Left ventricle myocardium inferior (tissue), 1 donor: ENCODE results near the gene SPTB. TPM values are rescaled to one million over a fixed set of nuclear protein-coding genes. Genes with fewer than 3 reads are reported as not detected.
A peak's percentile ranks its signal among the peaks of the same experiment; 100 is the strongest.

ENCODE experiments used
- DNase-seq: peaks from one replicate; pipeline ENCODE4 v3.0.0-alpha.2; 2020
- H3K27ac ChIP-seq: fragments of 200-600 bp; replicated peaks from 2 replicates; pipeline ENCODE4 v1.8.0; 2021
- H3K27me3 ChIP-seq: fragments of 200-600 bp; 2 replicates; pipeline ENCODE4 v1.8.0; 2021; ENCODE audit warnings: low read depth
- H3K36me3 ChIP-seq: fragments of 200-600 bp; 2 replicates; pipeline ENCODE4 v1.8.0; 2021
- H3K4me1 ChIP-seq: fragments of 200-600 bp; 2 replicates; pipeline ENCODE4 v1.8.0; 2021
- H3K4me3 ChIP-seq: fragments of 200-600 bp; 2 replicates; pipeline ENCODE4 v1.8.0; 2021; ENCODE audit warnings: mild to moderate bottlenecking, moderate library complexity
- H3K9me3 ChIP-seq: fragments of 200-600 bp; replicated peaks from 2 replicates; pipeline ENCODE4 v1.8.0; 2021
- CTCF ChIP-seq: fragments of 200-600 bp; IDR thresholded peaks from 2 replicates; pipeline ENCODE4 v1.8.0; 2021; ENCODE audit warnings: antibody characterized with exemption, mild to moderate bottlenecking, borderline replicate concordance
- intact Hi-C: fragments of 100-400 bp; cut with micrococcal nuclease; formaldehyde crosslinking; loops from one replicate; pipeline ENCODE4 v1.11.0; 2022
- total RNA-seq: library from RNA; stranded (reverse); fragmentation: NEBNext Ultra II Directional; extraction: Animal tissue kit (Norgen Biotek cat#: 25700); gene quantifications from one replicate; pipeline ENCODE4 v1.2.1, GENCODE V29; 2021
- donor health status: DM: no; HTN: yes; CAD: no; lungs with severe emphysema.

Gene SPTB
- total RNA-seq, 1 donor from 2014 or later: 82.2 TPM

GRCh38 chr14:64758025-64758521 is 121.6 kb downstream of the SPTB start:
- Histone ChIP-seq H3K27me3 (peaks cover 16% of the 10 kb centered on the region), H3K36me3 (no peaks in the 10 kb centered on the region), H3K4me3 (no peak overlapping the region), H3K4me1 (peaks cover 66% of the 10 kb centered on the region), H3K9me3 (no peaks in the 10 kb centered on the region), H3K27ac (peak overlapping the region; percentile 72)
- DNase-seq: no peak
- intact Hi-C loops: no loop called here
- TF ChIP-seq CTCF: no peak

DNA sequence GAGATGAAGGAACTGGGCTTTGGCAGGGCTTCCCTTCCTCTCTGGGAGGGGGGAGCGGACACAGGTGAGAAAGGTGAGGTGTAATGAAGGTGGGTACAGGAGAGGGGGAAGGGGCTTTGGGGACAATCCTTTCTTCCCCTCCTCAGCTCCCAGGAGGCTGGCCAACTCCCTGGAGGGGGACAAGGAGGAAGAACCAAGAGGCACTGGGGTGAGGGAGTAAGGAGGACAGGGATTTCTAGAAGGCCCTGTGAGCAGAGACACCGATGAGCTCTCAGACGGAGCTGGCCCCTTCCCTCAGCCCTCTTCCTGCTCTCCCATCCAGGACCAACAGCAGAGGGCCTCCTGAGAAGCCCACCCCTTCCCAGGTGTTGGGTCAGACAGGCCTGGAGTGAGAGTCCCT is 122.1 kb downstream of the SPTB start:
- intact Hi-C loops: no loop called here
- TF ChIP-seq CTCF: no peak
- Histone ChIP-seq H3K27me3 (peaks cover 16% of the 10 kb centered on the region), H3K36me3 (no peaks in the 10 kb centered on the region), H3K4me3 (no peak overlapping the region), H3K27ac (peak overlapping the region; percentile 72), H3K4me1 (peaks cover 61% of the 10 kb centered on the region), H3K9me3 (no peaks in the 10 kb centered on the region)
- no peak for DNase-seq

GRCh38 chr14:64756712-64757111 is 123.0 kb downstream of the SPTB start:
- TF ChIP-seq CTCF: no peak
- Histone ChIP-seq H3K9me3 (no peaks in the 10 kb centered on the region), H3K27me3 (peaks cover 16% of the 10 kb centered on the region), H3K27ac (no peak overlapping the region), H3K4me3 (no peak overlapping the region), H3K36me3 (no peaks in the 10 kb centered on the region), H3K4me1 (peaks cover 52% of the 10 kb centered on the region)
- intact Hi-C loops: no loop called here
- DNase-seq: no peak

DNA sequence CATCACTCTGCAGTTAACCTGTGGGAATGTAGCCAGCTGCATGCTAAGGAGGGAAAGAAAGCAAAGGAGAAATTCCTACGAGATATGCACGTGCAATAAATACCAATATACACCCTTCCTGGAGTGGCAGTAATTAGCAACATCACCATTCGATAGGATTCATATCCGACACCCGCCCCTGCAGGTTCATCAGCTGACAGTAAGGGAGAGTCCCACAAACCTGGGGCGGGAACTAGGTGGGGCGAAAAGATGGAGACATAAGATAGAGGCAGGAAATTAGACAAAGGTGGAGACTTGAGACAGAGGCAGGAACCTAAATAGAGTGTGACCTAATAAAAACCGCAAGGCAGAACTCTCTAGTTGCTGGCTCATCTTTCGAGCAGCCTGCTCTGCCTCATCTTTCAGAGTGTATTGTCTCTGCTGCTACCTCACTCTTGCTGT is 123.9 kb downstream of the SPTB start:
- no peaks in the 10 kb centered on the region for H3K9me3 ChIP-seq
- peaks cover 16% of the 10 kb centered on the region for H3K27me3 ChIP-seq
- H3K27ac ChIP-seq: no peak overlapping the region
- no peak overlapping the region for H3K4me3 ChIP-seq
- H3K36me3 ChIP-seq: no peaks in the 10 kb centered on the region
- no peak for DNase-seq
- H3K4me1 ChIP-seq: peaks cover 43% of the 10 kb centered on the region
- no peak for TF ChIP-seq CTCF
- intact Hi-C loops: no loop called here

GRCh38 chr14:64754685-64755084 is 125.0 kb downstream of the SPTB start:
- Histone ChIP-seq H3K36me3 (no peaks in the 10 kb centered on the region), H3K4me3 (no peak overlapping the region), H3K9me3 (no peaks in the 10 kb centered on the region), H3K4me1 (peaks cover 32% of the 10 kb centered on the region), H3K27ac (no peak overlapping the region), H3K27me3 (peaks cover 7% of the 10 kb centered on the region)
- no peak for DNase-seq
- intact Hi-C loops: no loop called here
- no peak for TF ChIP-seq CTCF

- DNase-seq: no peak
- intact Hi-C loops: no loop called here
- Histone ChIP-seq H3K4me3 (no peak overlapping the region), H3K4me1 (peaks cover 25% of the 10 kb centered on the region), H3K27ac (no peak overlapping the region), H3K27me3 (peaks cover under 1% of the 10 kb centered on the region), H3K9me3 (no peaks in the 10 kb centered on the region), H3K36me3 (peaks cover 4% of the 10 kb centered on the region)
- TF ChIP-seq CTCF: no peak
Observed at GRCh38 chr14:64753999-64754398, 125.7 kb downstream of the SPTB start.
